T1000 (cell line): ENCODE measurements around the gene CASP10.
"Not testable (repeated sequence)": the region's sequence is repeated elsewhere in the genome, so short reads cannot be mapped to it uniquely, and the experiment has no call there.

Experiments used
- DNase-seq: peaks from one replicate; lab custom pipeline; 2025; ENCODE audit warnings: mixed read lengths; lab: John Stamatoyannopoulos, UW

The CASP10 gene

GRCh38 chr2:201182650-201183364 lies at the start of gene CASP10:
Gene CASP10, plus strand, starts transcription at chr2:201183141. Its CDS starts 2,637 bp downstream, at chr2:201185778.
- no peak for DNase-seq

- no peak for DNase-seq
Measured at GRCh38 chr2:201135386-201135785, 47.6 kb upstream of the CASP10 start.

GRCh38 chr2:201136889-201137321 lies 46.0 kb upstream of the CASP10 start:
- no peak for DNase-seq

GRCh38 chr2:201137505-201138400 lies 45.2 kb upstream of the CASP10 start:
- DNase-seq, result no peak

GRCh38 chr2:201138401-201138970 lies 44.5 kb upstream of the CASP10 start:
- no peak for DNase-seq

GRCh38 chr2:201138986-201139781 lies 43.8 kb upstream of the CASP10 start:
- not testable (repeated sequence) for DNase-seq

- DNase-seq, result no peak
Measured at GRCh38 chr2:201139836-201140604, 42.9 kb upstream of the CASP10 start.

GRCh38 chr2:201144101-201145051 lies 38.6 kb upstream of the CASP10 start:
- DNase-seq, result no peak

GRCh38 chr2:201148434-201148990 lies 34.4 kb upstream of the CASP10 start:
- no peak for DNase-seq

GRCh38 chr2:201149064-201149820 lies 33.7 kb upstream of the CASP10 start:
- no peak for DNase-seq

GRCh38 chr2:201149821-201150165 lies 33.1 kb upstream of the CASP10 start:
- not testable (repeated sequence) for DNase-seq

GRCh38 chr2:201150454-201151020 lies 32.4 kb upstream of the CASP10 start:
- no peak for DNase-seq

GRCh38 chr2:201151127-201151981 lies 31.6 kb upstream of the CASP10 start:
- DNase-seq, result peak; percentile 25

GRCh38 chr2:201152517-201152916 lies 30.4 kb upstream of the CASP10 start:
- DNase-seq, result no peak

- DNase-seq, result no peak
Measured at GRCh38 chr2:201152999-201153815, 29.7 kb upstream of the CASP10 start.

GRCh38 chr2:201154615-201155399 lies 28.1 kb upstream of the CASP10 start:
- DNase-seq, result no peak
